ENCODE data around the gene OR1M1.
A peak's percentile ranks its signal among the peaks of the same experiment; 100 is the strongest.

The OR1M1 gene

GRCh38 chr19:9075064-9075949, 11.6 kb upstream of the OR1M1 start:
- DNase-seq (ENCODE audit: low read depth, low spot score), result peak; percentile 99

- no peak for DNase-seq (ENCODE audit: low read depth, low spot score)
Observed at GRCh38 chr19:9076901-9077300, 10.0 kb upstream of the OR1M1 start.

- DNase-seq (ENCODE audit: low read depth, low spot score), result no peak
Observed at GRCh38 chr19:9078651-9079050, 8.2 kb upstream of the OR1M1 start.

- DNase-seq (ENCODE audit: low read depth, low spot score), result no peak
Observed at GRCh38 chr19:9107375-9107774, 20.5 kb downstream of the OR1M1 start, which contains the start of gene OR7G2. OR7G2 (minus strand) TSS chr19:9107475; CDS start chr19:9103243, 4,232 bp downstream.

- DNase-seq (ENCODE audit: low read depth, low spot score), result no peak
Observed at GRCh38 chr19:9109959-9110358, 23.1 kb downstream of the OR1M1 start.

DNA sequence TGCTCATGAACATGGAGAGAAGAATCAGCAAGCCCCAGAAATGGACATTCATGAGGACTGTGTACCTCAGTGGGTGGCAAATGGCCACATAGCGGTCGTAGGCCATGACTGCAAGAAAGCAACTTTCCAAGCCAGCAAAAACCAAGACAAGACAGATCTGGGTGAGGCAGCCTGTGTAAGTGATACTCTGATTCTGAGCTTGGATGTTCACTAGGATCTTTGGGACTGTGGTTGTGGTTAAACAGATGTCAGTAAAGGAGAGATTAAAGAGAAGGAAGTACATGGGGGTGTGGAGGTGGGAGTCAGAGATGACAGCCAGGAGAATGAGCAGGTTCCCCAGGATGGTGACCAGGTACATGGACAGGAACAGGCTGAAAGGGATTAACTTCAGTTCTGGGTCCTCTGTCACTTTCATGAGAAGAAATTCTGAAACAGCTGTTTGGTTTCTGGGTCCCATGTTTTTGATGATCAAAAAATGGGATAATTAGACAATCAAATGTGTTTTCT, 28.5 kb downstream of the OR1M1 start, which contains the start of gene OR7G1:
Gene OR7G1, minus strand, starts transcription at position 457 of the 507 bp plus-strand sequence. Its CDS starts 0 bp downstream, at position 457.
- DNase-seq (ENCODE audit: low read depth, low spot score), result no peak

- DNase-seq (ENCODE audit: low read depth, low spot score), result no peak
Observed at GRCh38 chr19:9116547-9116946, 29.7 kb downstream of the OR1M1 start.

DNA sequence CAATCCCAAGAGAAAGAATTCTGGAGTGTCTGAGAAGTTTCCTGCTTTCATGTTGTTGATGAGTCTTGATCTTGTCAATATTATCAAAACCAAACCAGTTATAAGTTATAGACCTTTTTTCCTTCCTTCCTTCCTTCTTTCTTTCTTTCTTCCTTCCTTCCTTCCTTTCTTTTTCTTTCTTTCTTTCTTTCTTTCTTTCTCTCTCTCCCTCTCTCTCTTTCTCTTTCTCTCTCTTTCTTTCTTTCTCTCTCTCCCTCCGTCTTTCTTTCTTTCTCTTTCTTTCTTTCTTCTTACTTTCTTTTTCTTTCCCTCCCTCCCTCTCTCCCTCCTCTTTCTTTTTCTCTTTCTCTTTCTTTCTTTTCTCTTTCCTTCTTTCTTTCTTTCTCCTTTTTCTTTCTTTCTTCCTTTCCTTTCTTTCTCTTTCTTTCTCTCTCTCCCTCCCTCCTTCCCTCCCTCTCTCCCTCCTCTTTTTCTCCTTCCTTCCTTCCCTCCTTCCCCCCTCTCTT, 40.1 kb downstream of the OR1M1 start, which contains the start of gene OR7G3:
Gene OR7G3, minus strand, starts transcription at position 51 of the 506 bp plus-strand sequence. Its CDS starts 0 bp downstream, at position 51.
- no peak for DNase-seq (ENCODE audit: low read depth, low spot score)

- peak; percentile 2 for DNase-seq (ENCODE audit: low read depth, low spot score)
Observed at GRCh38 chr19:9128171-9128570, 41.3 kb downstream of the OR1M1 start.

DNA sequence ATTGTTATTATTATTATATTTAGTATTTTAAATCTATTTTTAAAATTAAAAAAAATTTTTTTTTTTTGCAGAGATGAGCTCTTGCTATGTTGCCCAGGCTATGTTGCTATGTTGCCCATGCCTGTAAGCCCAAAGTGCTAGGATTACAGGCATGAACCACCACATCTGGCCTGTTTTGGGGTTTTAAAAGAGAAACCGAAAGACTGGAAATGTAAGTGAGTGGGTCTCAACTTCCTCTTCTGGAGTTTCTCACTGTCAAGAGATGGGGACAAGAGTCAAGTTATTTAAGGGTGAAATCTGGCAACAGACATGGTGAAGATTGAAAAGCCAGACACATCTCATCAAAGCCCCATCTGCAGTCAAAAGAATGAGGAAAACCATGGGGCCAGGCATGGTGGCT, 44.1 kb downstream of the OR1M1 start:
- DNase-seq (ENCODE audit: low read depth, low spot score), result no peak

- DNase-seq (ENCODE audit: low read depth, low spot score), result no peak
Observed at GRCh38 chr19:9132422-9132821, 45.6 kb downstream of the OR1M1 start.

DNA sequence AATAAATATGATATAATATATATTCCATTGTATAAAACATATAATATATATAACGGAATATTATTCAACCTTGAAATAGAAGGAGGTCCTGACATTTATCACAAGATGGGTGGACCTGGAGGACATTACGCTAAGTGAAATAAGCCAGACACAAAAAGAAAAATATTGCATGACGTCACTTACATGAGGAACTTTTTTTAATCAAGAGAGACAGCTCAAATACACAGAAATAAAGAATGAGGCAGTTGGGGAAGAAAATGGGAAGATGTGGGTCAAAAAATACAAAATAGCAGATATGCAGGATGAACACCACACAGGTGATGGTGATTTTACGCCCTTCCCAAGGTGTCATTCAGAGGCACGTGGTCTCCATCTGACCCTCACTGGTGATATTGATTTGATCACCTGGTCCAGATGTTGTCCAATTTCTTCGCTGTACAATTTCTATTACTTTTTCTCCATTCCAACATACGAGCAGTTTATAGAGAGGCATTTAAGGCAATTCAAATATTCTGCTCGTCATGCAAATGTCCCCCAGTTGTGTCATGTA, 52.8 kb downstream of the OR1M1 start:
- DNase-seq (ENCODE audit: low read depth, low spot score), result peak; percentile 2

DNA sequence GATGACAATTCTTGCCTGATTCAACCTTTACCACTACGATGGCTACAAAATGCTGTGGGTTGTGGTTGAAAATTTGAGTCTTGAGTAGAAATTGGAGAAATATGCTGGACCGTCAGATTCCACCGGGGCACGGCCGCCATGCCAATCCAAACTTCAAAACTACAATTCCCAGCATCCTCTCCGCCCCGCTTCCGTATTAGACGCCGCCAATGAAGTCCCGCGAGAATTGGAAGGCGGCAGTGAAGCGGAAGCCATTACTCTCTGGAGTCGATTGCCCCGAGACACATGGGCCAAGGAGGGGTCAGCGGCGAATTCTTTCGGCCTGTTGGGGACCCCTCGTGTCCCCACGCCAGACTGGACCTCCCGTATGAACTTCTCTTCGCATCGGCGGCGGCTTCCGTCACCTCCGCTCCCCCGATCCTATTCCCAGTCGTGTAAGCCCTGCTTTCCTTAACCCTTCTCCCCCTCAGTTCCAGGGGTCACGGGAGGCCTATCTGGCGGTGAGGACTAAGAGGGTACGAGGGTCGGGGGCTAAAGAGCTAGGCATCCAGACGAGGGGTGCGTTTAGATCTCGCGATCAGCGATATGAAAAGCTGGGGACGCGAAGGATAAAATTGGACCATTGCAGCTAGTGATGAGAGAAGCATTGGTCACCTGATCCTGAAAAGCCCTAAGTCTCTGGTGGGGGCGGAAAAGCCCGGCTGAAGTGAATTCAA, 53.5 kb downstream of the OR1M1 start, which contains the start of gene ZNF317:
Gene ZNF317, plus strand, starts transcription at position 239 of the 716 bp plus-strand sequence. CDS start 15,620 bp downstream, outside the sequence.
- DNase-seq (ENCODE audit: low read depth, low spot score), result peak; percentile 96

DNA sequence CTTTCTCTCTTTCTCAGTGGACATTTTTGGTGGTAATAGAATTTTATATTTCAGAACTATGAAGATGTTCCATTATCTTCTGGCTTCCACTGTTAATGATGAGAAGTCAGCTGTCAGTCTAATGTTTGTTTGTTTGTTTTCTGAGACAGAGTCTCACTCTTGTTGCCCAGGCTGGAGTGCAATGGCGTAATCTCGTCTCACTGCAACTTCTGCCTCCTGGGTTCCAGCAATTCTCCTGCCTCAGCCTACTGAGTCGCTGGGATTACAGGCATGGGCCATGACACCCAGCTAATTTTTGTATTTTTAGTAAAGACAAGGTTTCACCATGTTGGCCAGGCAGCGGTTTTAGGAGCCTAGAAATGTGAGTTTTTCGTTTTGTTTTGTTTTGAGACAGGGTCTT, 58.1 kb downstream of the OR1M1 start:
- DNase-seq (ENCODE audit: low read depth, low spot score), result no peak
